ENCODE measurements around the gene LAMB1. TPM values are rescaled to one million over a fixed set of nuclear protein-coding genes. Genes with fewer than 3 reads are reported as not detected.
A peak's percentile ranks its signal among the peaks of the same experiment; 100 is the strongest.
"Not testable (repeated sequence)": the region's sequence is repeated elsewhere in the genome, so short reads cannot be mapped to it uniquely, and the experiment has no call there.

The LAMB1 gene
- total RNA-seq, 1 experiment from 2014 or later: 136 TPM

DNA sequence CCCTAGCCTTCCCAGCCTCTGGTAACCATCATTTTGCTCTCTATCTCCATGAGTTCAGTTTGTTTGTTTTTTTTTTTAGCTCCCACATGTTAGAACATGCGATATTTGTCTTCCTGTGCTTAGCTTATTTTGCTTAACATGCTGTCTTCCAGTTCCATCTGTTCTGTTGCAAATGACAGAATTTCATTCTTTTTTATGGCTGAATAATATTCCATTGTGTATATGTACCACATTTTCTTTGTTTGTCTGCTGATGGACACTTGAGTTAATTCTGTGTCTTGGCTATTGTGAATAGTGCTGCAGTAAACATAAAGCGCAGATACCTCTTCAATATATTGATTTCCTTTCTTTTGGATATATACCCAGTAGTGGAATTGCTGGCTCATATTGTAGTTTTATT, 91.0 kb downstream of the LAMB1 start:
- no peak for DNase-seq (ENCODE audit: low read depth in 1 of 2, low spot score in 2 of 2)
- Histone ChIP-seq H3K9me3 (replicated peaks) (no peaks in the 10 kb centered on the region), H3K36me3 (peaks cover 76% of the 10 kb centered on the region)

DNA sequence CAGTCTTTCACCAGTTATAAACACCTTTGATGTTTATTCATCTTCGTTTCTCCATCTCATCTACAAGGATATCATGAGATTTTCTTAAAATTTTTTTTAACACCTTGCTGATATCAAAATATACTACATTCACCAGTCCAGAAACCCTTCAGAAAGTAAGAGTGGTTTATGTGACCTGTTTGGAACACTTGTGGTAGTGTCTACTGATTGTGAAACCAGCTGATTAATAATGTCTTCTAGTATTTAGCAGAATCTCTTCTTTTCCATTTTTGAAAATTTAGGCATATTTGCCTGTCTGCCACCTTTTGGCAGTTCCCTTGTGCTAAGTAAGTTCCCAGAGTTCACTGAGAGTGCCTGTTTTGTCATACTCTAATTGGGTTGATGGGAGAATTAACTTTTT, 93.5 kb downstream of the LAMB1 start:
- DNase-seq (ENCODE audit: low read depth in 1 of 2, low spot score in 2 of 2): no peak
- no peaks in the 10 kb centered on the region for H3K27me3 ChIP-seq (replicated peaks)
- peaks cover 82% of the 10 kb centered on the region for H3K36me3 ChIP-seq
- no peak overlapping the region for H3K27ac ChIP-seq
- H3K9me3 ChIP-seq (replicated peaks): no peaks in the 10 kb centered on the region
- H3K4me3 ChIP-seq: no peak overlapping the region
- no peaks in the 10 kb centered on the region for H3K4me1 ChIP-seq (replicated peaks)

More for the DNA sequence above, 91.0 kb downstream of the LAMB1 start:
- Histone ChIP-seq H3K27me3 (replicated peaks) (no peaks in the 10 kb centered on the region), H3K4me1 (replicated peaks) (no peaks in the 10 kb centered on the region), H3K27ac (no peak overlapping the region), H3K4me3 (no peak overlapping the region)

DNA sequence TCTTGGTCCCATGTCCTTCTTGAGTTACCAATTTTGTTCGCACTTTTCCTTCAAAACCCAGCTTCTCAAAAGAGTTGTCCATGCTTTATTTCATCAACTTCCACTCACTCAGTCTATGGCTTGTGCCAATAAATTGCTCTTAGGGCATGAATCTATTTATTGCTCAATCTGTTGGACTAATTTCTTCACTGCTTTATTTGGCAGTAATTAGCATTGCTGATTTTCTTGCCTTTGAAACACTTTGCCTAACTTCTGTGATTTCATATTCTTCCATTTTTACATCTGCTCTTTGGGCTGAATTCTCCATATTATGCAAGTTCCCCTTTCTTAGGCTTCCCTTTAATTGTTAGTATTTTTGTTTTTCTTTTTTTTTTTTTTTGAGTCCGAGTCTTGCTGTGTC, 95.2 kb downstream of the LAMB1 start:
- Histone ChIP-seq H3K36me3 (peaks cover 88% of the 10 kb centered on the region), H3K4me3 (no peak overlapping the region), H3K4me1 (replicated peaks) (no peaks in the 10 kb centered on the region), H3K27me3 (replicated peaks) (no peaks in the 10 kb centered on the region), H3K27ac (no peak overlapping the region), H3K9me3 (replicated peaks) (no peaks in the 10 kb centered on the region)
- no peak for DNase-seq (ENCODE audit: low read depth in 1 of 2, low spot score in 2 of 2)

DNA sequence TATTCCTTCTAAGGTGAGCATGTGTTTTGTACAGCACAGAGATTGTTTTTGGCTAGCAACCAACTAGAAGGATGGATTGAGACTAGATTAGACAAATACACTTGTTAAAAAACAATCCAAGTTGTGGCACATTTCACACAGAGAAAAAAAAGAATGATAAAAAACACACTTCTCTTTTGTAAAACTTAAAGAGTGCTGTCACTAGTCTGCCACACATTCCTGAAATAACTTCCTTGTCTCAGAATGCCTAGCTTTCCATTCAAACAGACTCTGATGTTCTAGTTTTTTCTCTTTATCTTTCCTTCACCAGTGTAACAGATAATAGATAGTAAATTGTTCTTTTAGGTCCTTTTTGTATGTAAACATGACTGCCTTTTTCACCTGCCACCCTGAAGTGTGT, 100.6 kb downstream of the LAMB1 start:
- peak in 1 of 2 experiments; percentile 37 for DNase-seq (ENCODE audit: low read depth in 1 of 2, low spot score in 2 of 2)
- 0 out of 2 replicates have a peak, but pooled peaks cover 7% of the 10 kb centered on the region for H3K4me1 ChIP-seq (replicated peaks)
- peaks cover 53% of the 10 kb centered on the region for H3K36me3 ChIP-seq
- no peaks in the 10 kb centered on the region for H3K9me3 ChIP-seq (replicated peaks)
- H3K27ac ChIP-seq: no peak overlapping the region
- no peaks in the 10 kb centered on the region for H3K27me3 ChIP-seq (replicated peaks)
- no peak overlapping the region for H3K4me3 ChIP-seq

DNA sequence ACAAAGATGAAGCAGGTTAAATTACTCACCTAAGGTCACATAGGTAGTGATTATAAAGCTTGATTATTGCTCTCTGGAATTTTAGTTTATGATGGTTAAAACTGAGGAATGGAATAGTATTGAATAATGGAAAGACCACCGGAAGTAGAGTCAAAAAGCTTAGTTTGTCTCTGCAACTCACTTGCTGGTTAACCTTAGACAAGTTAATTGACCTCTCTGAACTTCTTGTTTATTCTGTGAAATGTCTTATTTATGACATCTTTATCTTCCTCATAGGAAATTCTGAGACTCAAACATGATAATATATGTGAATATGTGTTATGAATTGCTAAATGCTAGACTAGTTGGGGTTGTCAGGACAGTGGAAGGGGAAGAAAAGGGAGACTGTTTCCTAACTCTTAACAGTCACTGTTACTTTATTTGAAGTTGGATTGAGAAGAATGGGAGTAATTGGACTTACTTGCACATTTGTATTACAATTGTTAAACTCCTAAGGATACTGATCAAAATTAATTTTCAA, 102.4 kb downstream of the LAMB1 start:
- H3K9me3 ChIP-seq (replicated peaks): no peaks in the 10 kb centered on the region
- H3K36me3 ChIP-seq: peaks cover 48% of the 10 kb centered on the region
- H3K4me3 ChIP-seq: no peak overlapping the region
- H3K27me3 ChIP-seq (replicated peaks): no peaks in the 10 kb centered on the region
- no peak for DNase-seq (ENCODE audit: low read depth in 1 of 2, low spot score in 2 of 2)
- 0 out of 2 replicates have a peak, but pooled peaks cover 7% of the 10 kb centered on the region for H3K4me1 ChIP-seq (replicated peaks)
- no peak overlapping the region for H3K27ac ChIP-seq

DNA sequence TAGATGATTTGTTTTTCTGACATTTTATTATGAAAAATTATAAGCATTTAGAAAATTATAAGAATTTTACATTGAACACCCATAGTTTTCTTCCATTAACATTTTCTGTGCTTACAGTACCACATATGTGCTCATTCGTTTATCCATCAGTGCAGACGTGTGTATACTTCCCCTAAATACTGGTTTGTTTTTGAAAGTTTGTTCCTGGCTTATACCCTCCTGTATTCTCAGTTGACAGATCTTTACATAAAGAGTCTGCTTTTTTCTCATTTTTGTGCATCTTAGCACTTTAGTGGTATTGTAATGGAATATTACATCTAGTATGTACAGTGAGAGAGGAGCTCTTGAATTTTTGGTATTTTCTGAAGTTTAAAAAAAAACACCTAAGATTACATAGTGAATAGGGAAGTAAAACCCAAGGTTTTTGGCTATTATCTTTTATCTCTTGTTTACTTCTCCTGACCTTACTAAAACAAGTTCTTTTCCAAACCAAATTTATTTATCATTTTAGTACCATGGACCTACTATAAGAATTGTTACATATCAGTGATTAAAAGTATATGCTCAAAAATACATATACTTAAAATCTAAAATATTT, 103.9 kb downstream of the LAMB1 start:
- Histone ChIP-seq H3K27ac (no peak overlapping the region), H3K9me3 (replicated peaks) (no peaks in the 10 kb centered on the region), H3K27me3 (replicated peaks) (no peaks in the 10 kb centered on the region), H3K4me1 (replicated peaks) (0 out of 2 replicates have a peak, but pooled peaks cover 7% of the 10 kb centered on the region), H3K4me3 (no peak overlapping the region), H3K36me3 (peaks cover 49% of the 10 kb centered on the region)
- no peak for DNase-seq (ENCODE audit: low read depth in 1 of 2, low spot score in 2 of 2)

DNA sequence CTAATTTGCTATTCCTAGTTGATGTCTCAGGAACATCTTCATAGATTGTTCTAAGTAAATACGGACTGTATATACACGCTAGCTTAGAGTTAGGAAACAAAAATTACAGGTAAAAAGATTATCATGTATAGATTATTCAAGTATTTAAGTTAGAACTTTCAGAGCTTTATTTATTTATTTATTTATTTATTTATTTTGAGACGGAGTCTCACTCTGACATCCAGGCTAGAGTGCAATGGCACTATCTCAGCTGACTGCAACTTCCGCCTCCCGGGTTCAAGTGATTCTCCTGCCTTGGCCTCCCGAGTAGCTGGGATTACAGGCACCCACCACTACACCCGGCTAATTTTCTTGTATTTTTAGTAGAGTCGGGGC, 110.6 kb downstream of the LAMB1 start:
- peaks cover 11% of the 10 kb centered on the region for H3K4me1 ChIP-seq (replicated peaks)
- H3K36me3 ChIP-seq: peaks cover 44% of the 10 kb centered on the region
- H3K27ac ChIP-seq; DNase-seq (ENCODE audit: low read depth in 1 of 2, low spot score in 2 of 2); H3K4me3 ChIP-seq; H3K9me3 ChIP-seq (replicated peaks); H3K27me3 ChIP-seq (replicated peaks): not testable (repeated sequence)

DNA sequence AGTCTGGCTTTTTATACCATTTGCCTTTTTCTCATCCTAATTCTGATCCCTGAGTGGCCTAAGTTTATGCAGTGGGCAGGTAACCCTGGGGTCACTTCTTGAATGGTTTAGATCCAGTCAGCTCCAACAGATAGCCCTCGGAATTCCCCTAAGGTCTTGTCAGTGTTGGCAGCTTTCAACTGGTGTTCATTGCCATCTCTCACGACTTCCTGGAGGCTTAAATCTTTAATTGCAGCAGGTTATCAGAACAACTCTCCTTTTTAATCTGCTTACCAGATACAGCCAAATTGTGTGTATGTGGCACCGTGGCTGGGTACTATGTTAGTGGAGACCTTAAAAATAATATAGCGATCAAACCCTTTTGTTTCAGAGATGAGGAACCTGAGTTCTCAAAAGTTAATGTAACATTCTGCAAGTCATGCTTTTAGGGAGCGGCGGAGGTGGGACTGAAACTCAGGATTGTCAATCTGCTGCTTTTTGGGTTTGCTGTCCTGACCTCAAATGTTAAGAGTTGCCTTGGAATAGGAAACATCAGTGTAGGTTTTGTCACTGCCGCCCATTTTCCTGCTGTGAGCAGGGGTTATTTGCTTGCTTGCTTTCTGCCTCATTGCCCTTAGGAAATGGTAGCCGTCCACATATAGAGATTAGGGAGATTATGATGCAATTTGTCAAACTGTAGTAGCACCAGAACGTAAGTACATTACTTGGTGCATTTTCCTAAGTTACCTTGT, 111.2 kb downstream of the LAMB1 start:
- H3K4me3 ChIP-seq: peak overlapping the region; percentile 71
- H3K36me3 ChIP-seq: peaks cover 40% of the 10 kb centered on the region
- no peak for DNase-seq (ENCODE audit: low read depth in 1 of 2, low spot score in 2 of 2)
- peaks cover 11% of the 10 kb centered on the region for H3K4me1 ChIP-seq (replicated peaks)
- no peaks in the 10 kb centered on the region for H3K9me3 ChIP-seq (replicated peaks)
- peak overlapping the region; percentile 72 for H3K27ac ChIP-seq
- H3K27me3 ChIP-seq (replicated peaks): no peaks in the 10 kb centered on the region

DNA sequence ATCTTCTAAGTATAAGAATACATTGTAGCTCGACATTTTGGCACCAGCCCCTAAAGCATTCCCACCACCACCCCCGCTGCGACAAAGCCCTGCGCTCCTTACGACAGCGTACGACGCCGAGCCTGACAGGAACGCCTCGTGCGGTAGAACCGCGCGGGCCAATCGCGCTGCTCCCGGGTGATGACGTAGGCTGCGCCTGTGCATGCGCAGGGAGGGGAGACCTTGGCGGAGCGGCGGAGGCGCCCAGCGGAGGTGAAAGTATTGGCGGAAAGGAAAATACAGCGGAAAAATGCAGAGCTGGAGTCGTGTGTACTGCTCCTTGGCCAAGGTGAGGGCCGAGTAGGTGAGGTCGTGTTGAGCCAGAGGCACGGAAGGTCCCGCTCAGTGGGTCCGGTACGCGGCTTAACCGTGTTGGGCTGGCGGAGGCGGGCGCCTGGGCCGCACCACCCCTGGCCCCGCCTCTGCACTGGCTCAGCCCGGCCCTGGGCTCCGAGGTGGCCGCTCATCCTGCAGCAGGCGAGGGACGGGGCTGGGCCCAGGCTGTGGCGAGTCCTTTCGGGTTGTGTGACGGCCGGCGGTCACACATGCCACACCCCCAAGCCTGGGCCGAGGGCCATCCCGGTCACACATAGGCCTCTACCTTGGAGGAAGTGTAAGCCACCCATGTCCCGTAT, 111.9 kb downstream of the LAMB1 start, which contains the start of gene DLD:
Gene DLD, plus strand, starts transcription at position 222 of the 674 bp plus-strand sequence. Its CDS starts 68 bp downstream, at position 290.
- Histone ChIP-seq H3K27ac (peak within 1 kb of the TSS; percentile 72), H3K4me1 (replicated peaks) (peaks cover 11% of the 10 kb centered on the region), H3K27me3 (replicated peaks) (no peaks in the 10 kb centered on the region), H3K9me3 (replicated peaks) (no peaks in the 10 kb centered on the region), H3K4me3 (peak within 1 kb of the TSS; percentile 71), H3K36me3 (peaks cover 36% of the 10 kb centered on the region)
- peak; percentile 91 for DNase-seq (ENCODE audit: low read depth in 1 of 2, low spot score in 2 of 2)

DNA sequence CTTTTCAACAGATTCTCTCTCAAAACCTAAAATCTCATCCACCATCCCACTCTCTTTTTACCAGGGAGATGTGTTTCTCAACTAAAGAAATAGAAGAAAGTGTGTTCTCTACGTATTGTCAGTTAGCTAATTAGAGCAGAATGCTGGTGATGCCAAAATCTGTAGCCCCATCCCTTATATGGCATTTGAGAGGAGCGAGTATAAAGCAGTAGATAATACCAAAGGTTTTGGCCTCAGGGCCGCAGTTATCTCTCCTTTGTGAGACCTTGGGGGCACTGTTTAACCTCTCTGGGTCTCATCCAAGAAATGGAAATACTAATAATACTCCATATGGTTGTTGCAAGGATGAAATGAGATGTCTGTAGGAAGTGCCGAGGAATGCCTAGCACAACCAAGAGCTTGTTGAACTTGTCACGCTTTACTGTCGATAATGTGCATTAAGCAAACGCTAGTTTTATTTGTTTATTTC, 112.4 kb downstream of the LAMB1 start:
- Histone ChIP-seq H3K27ac (peak overlapping the region; percentile 72), H3K9me3 (replicated peaks) (no peaks in the 10 kb centered on the region), H3K27me3 (replicated peaks) (no peaks in the 10 kb centered on the region), H3K4me1 (replicated peaks) (peaks cover 11% of the 10 kb centered on the region), H3K36me3 (peaks cover 30% of the 10 kb centered on the region), H3K4me3 (peak overlapping the region; percentile 71)
- DNase-seq (ENCODE audit: low read depth in 1 of 2, low spot score in 2 of 2): no peak

DNA sequence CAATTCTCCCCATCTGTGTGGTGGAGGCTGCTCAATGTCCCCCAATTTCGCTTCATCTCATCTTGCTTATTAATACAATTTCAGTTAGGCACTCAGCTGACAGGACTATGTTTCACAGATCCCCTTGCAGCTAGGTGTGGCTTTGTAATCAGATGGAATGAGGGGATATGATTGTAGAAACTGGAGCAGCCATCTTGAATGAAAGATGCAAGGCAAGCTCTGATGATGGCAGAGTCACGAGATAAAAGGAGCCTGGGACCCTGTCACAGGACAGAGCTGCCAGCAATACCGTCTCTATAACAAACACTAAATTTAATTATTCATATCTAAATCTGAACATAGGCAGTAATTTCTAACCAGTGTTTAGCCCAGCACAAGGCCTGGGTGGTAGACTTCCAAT, 113.0 kb downstream of the LAMB1 start:
- H3K27ac ChIP-seq: no peak overlapping the region
- no peak for DNase-seq (ENCODE audit: low read depth in 1 of 2, low spot score in 2 of 2)
- no peaks in the 10 kb centered on the region for H3K9me3 ChIP-seq (replicated peaks)
- no peaks in the 10 kb centered on the region for H3K27me3 ChIP-seq (replicated peaks)
- no peak overlapping the region for H3K4me3 ChIP-seq
- H3K36me3 ChIP-seq: peaks cover 25% of the 10 kb centered on the region
- H3K4me1 ChIP-seq (replicated peaks): peaks cover 11% of the 10 kb centered on the region

DNA sequence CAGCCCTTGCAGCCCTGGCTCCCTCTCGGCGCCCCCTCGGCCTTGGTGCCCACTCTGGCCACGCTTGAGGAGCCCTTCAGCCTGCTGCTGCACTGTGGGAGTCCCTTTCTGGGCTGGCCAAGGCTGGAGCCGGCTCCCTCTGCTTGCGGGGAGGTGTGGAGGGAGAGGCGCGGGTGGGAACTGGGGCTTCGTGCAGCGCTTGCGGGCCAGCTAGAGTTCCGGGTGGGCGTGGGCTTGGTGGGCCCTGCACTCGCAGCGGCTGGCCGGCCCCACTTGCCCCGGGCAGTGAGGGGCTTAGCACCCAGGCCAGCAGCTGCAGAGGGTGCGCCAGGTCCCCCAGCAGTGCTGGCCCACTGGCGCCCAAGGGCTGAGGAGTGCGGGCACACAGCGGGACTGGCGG, 115.1 kb downstream of the LAMB1 start:
- H3K36me3 ChIP-seq; DNase-seq (ENCODE audit: low read depth in 1 of 2, low spot score in 2 of 2); H3K27me3 ChIP-seq (replicated peaks); H3K27ac ChIP-seq; H3K9me3 ChIP-seq (replicated peaks); H3K4me3 ChIP-seq: not testable (repeated sequence)
- peaks cover 11% of the 10 kb centered on the region for H3K4me1 ChIP-seq (replicated peaks)

DNA sequence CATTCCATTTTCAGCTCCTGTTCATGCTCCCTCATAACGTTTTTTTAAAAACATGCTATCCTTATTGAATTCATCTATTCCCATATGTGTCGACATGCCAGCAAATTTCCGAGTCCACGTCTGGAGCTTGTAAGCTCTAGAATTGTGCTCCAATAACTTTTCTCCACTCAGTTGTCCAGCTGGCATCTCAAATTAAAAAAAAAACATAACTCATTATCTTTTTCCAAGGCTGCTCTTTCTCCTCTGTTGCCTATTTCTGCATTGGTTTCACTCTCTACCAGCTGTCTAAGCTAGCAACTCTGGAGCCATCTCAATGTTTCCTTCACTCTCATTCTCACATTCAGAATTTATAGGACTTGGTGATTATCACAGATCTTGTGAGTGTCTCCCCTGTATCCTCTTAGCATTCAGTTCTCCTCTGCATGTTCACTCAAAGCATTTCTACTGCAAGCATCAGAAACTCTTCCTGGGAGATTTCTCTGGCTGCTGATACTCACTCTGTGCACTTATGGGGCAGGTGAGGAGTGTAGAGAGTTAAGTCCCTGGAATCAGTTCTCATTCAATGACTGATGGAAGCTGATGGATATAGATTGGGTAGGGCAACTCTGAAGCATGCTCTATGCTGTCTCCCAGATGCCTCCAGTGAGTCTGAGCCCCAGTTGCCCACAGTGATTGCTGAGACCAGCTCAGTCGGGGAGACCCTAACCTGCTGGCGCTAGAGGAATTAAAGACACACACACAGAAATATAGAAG, 118.7 kb downstream of the LAMB1 start:
- no peak for DNase-seq (ENCODE audit: low read depth in 1 of 2, low spot score in 2 of 2)
- Histone ChIP-seq H3K27me3 (replicated peaks) (no peaks in the 10 kb centered on the region), H3K9me3 (replicated peaks) (no peaks in the 10 kb centered on the region), H3K36me3 (no peaks in the 10 kb centered on the region), H3K4me3 (no peak overlapping the region), H3K27ac (no peak overlapping the region), H3K4me1 (replicated peaks) (no peaks in the 10 kb centered on the region)

All from SJSA1 (cell line).